NCI-H2196 (cell line): ENCODE results near the gene UCP2.

Experiments used
- DNase-seq: peaks from one replicate; lab custom pipeline; 2025; ENCODE audit not compliant: unreplicated experiment; lab: John Stamatoyannopoulos, UW

Gene UCP2

GRCh38 chr11:74010306-74011300 lies 28.0 kb upstream of the UCP2 start:
- peak; percentile 33 for DNase-seq

GRCh38 chr11:74009675-74010305 lies 27.1 kb upstream of the UCP2 start:
- DNase-seq: no peak

- no peak for DNase-seq
Observed at GRCh38 chr11:74009230-74009547, 26.5 kb upstream of the UCP2 start.

- peak; percentile 57 for DNase-seq
Observed at GRCh38 chr11:74008373-74009229, 26.0 kb upstream of the UCP2 start, which contains the start of gene UCP3. UCP3 (minus strand) TSS chr11:74009085; CDS start chr11:74007042, 2,043 bp downstream.

- no peak for DNase-seq
Observed at GRCh38 chr11:74007691-74008372, 25.2 kb upstream of the UCP2 start.

- no peak for DNase-seq
Observed at GRCh38 chr11:74006743-74007304, 24.2 kb upstream of the UCP2 start.

- DNase-seq: no peak
Observed at GRCh38 chr11:74005721-74006517, 23.3 kb upstream of the UCP2 start.

- DNase-seq: no peak
Observed at GRCh38 chr11:74004759-74005615, 22.3 kb upstream of the UCP2 start.

- DNase-seq: no peak
Observed at GRCh38 chr11:74004046-74004695, 21.5 kb upstream of the UCP2 start.

GRCh38 chr11:74002832-74003231 lies 20.2 kb upstream of the UCP2 start:
- no peak for DNase-seq

- DNase-seq: no peak
Observed at GRCh38 chr11:74001822-74002286, 19.2 kb upstream of the UCP2 start.

GRCh38 chr11:74000307-74001133 lies 17.9 kb upstream of the UCP2 start:
- DNase-seq: no peak

GRCh38 chr11:73999581-74000306 lies 17.1 kb upstream of the UCP2 start:
- peak; percentile 61 for DNase-seq

- DNase-seq: no peak
Observed at GRCh38 chr11:73998846-73999575, 16.4 kb upstream of the UCP2 start.

- no peak for DNase-seq
Observed at GRCh38 chr11:73997120-73997770, 14.6 kb upstream of the UCP2 start.
